Testis (tissue), 3 donors: ENCODE measurements around the gene BRSK2. TPM values are rescaled to one million over a fixed set of nuclear protein-coding genes. Genes with fewer than 3 reads are reported as not detected.

Experiments
- DNase-seq: peaks from one replicate; pipeline ENCODE4 v3.0.0-alpha.2; 2019
- H3K27ac ChIP-seq, 2 donors: fragments of 200-600 bp; sonication (generic); one replicate each; pipeline ENCODE4 v1.5.1; 2019
- H3K27me3 ChIP-seq: fragments of 200-600 bp; sonication (generic); one replicate; pipeline ENCODE4 v1.5.1; 2019
- H3K36me3 ChIP-seq: fragments of 200-600 bp; sonication (generic); one replicate; pipeline ENCODE4 v1.5.1; 2017; ENCODE audit warnings: low read depth; ENCODE audit errors: missing control alignments
- H3K4me1 ChIP-seq: fragments of 200-600 bp; sonication (generic); one replicate; pipeline ENCODE4 v1.5.1; 2019
- H3K4me3 ChIP-seq, 2 donors: fragments of 200-600 bp; sonication (generic); one replicate each; pipeline ENCODE4 v1.5.1; 2017 to 2019
- H3K9me3 ChIP-seq: fragments of 200-600 bp; sonication (generic); one replicate; pipeline ENCODE4 v1.5.1; 2017
- CTCF ChIP-seq, 3 experiments: fragments of 450-650 bp in 2 of 3; fragments of 200-600 bp in 1 of 3; sonication (generic) in 1 of 3; IDR thresholded peaks; one replicate each; pipeline ENCODE4 v1.5.1; 2016 to 2019; ENCODE audit warnings: antibody characterized with exemption in 3 of 3, mild to moderate bottlenecking in 2 of 3, moderate library complexity in 1 of 3
- POLR2A ChIP-seq: fragments of 450-650 bp; IDR thresholded peaks from one replicate; pipeline ENCODE4 v1.6.1; 2017; ENCODE audit warnings: antibody characterized with exemption, mild to moderate bottlenecking, moderate library complexity
- WGBS, 2 donors: methylation state at CpG; one replicate each; pipeline ENCODE4 v1.1.5; 2018; 5-methylcytosine and 5-hydroxymethylcytosine counted together
- intact Hi-C: fragments of 100-400 bp; cut with DNase I; formaldehyde crosslinking; loops from one replicate; pipeline ENCODE4 v1.15.1; 2023; ENCODE audit warnings: low total_unique reads
- polyA plus RNA-seq: library from polyadenylated mRNA; stranded (reverse); fragments of 350-450 nt; fragmentation: Illumina TruSeq; extraction: RNeasy Lipid Tissue Mini Kit (QIAGEN cat#74804); gene quantifications from one replicate; pipeline ENCODE4 v1.2.3, GENCODE V29; 2014; ENCODE audit warnings: low read depth, low replicate concordance; ENCODE audit not compliant: insufficient read depth
- total RNA-seq, 2 donors: library from RNA; depleted of rRNA; stranded (reverse); fragments of >200 nt; gene quantifications; one replicate each; pipeline ENCODE4 v1.2.3, GENCODE V29; 2016

The BRSK2 gene
- total and polyA plus RNA-seq, 3 donors from 2014 or later, result 24.7 to 52.3 (median 49.1) TPM

- Histone ChIP-seq H3K27ac (no peak overlapping the region), H3K4me1 (peaks cover 14% of the 10 kb centered on the region), H3K4me3 (no peak overlapping the region), H3K9me3 (no peaks in the 10 kb centered on the region), H3K36me3 (no peaks in the 10 kb centered on the region), H3K27me3 (no peaks in the 10 kb centered on the region)
- no peak for TF ChIP-seq POLR2A
- WGBS, 2 donors, result 40 to 41% methylated on average over 1 to 29 of the region's 29 CpGs
- intact Hi-C loops, result no loop called here
- DNase-seq, result no peak
Observed at GRCh38 chr11:1435820-1436467, 46.2 kb downstream of the BRSK2 start.

- DNase-seq, result no peak
- WGBS, 2 donors, result 38 to 49% methylated on average over 6 to 13 of the region's 13 CpGs
- H3K9me3 ChIP-seq, result no peaks in the 10 kb centered on the region
- peaks cover 14% of the 10 kb centered on the region for H3K4me1 ChIP-seq
- no peak for TF ChIP-seq CTCF (IDR thresholded peaks at IDR 0.05)
- TF ChIP-seq POLR2A, result no peak
- H3K36me3 ChIP-seq, result no peaks in the 10 kb centered on the region
- intact Hi-C loops, result no loop called here
- H3K27ac ChIP-seq, result no peak overlapping the region
- H3K27me3 ChIP-seq, result no peaks in the 10 kb centered on the region
- no peak overlapping the region for H3K4me3 ChIP-seq
Observed at GRCh38 chr11:1436468-1437039, 46.8 kb downstream of the BRSK2 start.

- 31% methylated on average over 6 of the region's 6 CpGs; no CpG with 5 or more reads in 1 of the 2 donors for WGBS, 2 donors
- no peaks in the 10 kb centered on the region for H3K36me3 ChIP-seq
- intact Hi-C loops, result no loop called here
- peak; percentile 86 for DNase-seq
- TF ChIP-seq POLR2A (no peak), CTCF (IDR thresholded peaks at IDR 0.05) (no peak)
- peaks cover 14% of the 10 kb centered on the region for H3K4me1 ChIP-seq
- H3K27ac ChIP-seq, result no peak overlapping the region
- H3K4me3 ChIP-seq, result no peak overlapping the region
- no peaks in the 10 kb centered on the region for H3K9me3 ChIP-seq
- no peaks in the 10 kb centered on the region for H3K27me3 ChIP-seq
Observed at GRCh38 chr11:1437500-1437899, 47.8 kb downstream of the BRSK2 start.

GRCh38 chr11:1438261-1438966 lies 48.7 kb downstream of the BRSK2 start:
- no peak for TF ChIP-seq POLR2A
- no peak for TF ChIP-seq CTCF (IDR thresholded peaks at IDR 0.05)
- Histone ChIP-seq H3K4me3 (no peak overlapping the region), H3K4me1 (peaks cover 14% of the 10 kb centered on the region), H3K27ac (no peak overlapping the region), H3K27me3 (no peaks in the 10 kb centered on the region), H3K36me3 (no peaks in the 10 kb centered on the region), H3K9me3 (no peaks in the 10 kb centered on the region)
- intact Hi-C loops, result no loop called here
- WGBS, 2 donors, result 43 to 74% methylated on average over 12 to 19 of the region's 19 CpGs
- DNase-seq, result peak; percentile 48

- H3K36me3 ChIP-seq, result no peaks in the 10 kb centered on the region
- H3K27me3 ChIP-seq, result no peaks in the 10 kb centered on the region
- intact Hi-C loops, result no loop called here
- WGBS, 2 donors, result 69% methylated on average over 11 of the region's 11 CpGs; no CpG with 5 or more reads in 1 of the 2 donors
- no peak overlapping the region for H3K27ac ChIP-seq
- peaks cover 14% of the 10 kb centered on the region for H3K4me1 ChIP-seq
- no peak overlapping the region for H3K4me3 ChIP-seq
- H3K9me3 ChIP-seq, result no peaks in the 10 kb centered on the region
- TF ChIP-seq POLR2A (no peak), CTCF (IDR thresholded peaks at IDR 0.05) (no peak)
- no peak for DNase-seq
Observed at GRCh38 chr11:1438967-1439330, 49.2 kb downstream of the BRSK2 start.
